GM19043 (cell line): Measurements from ENCODE around the gene ASMTL.
"Not testable (repeated sequence)": the region's sequence is repeated elsewhere in the genome, so short reads cannot be mapped to it uniquely, and the experiment has no call there.

Experiments used
- ATAC-seq: cut with Tn5 transposase; IDR thresholded peaks from one replicate; pipeline ENCODE4 v1.9.1; 2021; ENCODE audit warnings: low read depth; ENCODE audit not compliant: unreplicated experiment

The ASMTL gene

GRCh38 chrX:1452516-1453394 lies at the start of gene ASMTL:
ASMTL (minus strand) TSS chrX:1452909; CDS start chrX:1452840, 69 bp downstream.
- peak; percentile 74 for ATAC-seq

DNA sequence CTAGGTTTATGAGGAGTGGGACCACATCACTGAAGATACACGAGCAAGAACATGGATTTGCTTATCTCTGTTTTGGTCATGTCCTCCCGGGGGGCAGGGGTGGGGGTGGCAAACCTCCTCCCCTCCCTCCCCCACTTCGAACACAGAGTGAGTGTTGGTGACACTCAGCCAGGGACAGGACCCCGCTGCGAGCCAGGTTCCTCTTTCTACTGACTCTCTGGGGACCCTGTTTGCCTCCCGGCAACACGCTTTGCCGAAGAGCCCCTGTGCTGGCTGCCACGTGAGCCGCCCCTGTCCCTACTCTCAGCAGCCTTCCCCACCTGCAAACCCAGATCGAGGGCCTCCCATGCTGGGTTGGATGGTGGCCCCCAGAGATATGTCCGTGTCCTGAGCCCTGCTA lies 49.5 kb upstream of the ASMTL start:
- peak; percentile 54 for ATAC-seq

- ATAC-seq = peak; percentile 58
These were observed 48.3 kb upstream of the ASMTL start for GRCh38 chrX:1500701-1501624.

DNA sequence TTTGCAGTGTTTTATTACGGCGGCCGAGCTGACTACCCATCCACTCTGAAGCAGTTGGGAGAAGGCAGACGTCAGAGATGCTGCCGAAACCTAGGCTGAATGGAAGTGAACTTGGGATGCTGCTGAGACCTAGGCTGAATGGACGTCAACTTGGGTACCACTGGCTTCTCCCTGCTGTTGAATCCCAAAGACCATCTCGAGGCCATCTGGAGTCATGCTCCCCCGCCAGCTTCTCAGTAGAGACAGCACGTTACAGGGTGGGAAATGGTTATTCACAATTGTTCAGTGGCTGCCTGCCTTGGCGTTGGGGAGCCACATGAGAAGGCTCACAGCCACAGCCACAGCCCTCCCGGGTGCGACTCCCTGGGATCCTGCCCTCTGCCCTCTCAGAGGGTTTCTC lies 43.4 kb upstream of the ASMTL start:
- no peak for ATAC-seq

GRCh38 chrX:1493877-1494510 lies 41.3 kb upstream of the ASMTL start:
- ATAC-seq = peak; percentile 61

DNA sequence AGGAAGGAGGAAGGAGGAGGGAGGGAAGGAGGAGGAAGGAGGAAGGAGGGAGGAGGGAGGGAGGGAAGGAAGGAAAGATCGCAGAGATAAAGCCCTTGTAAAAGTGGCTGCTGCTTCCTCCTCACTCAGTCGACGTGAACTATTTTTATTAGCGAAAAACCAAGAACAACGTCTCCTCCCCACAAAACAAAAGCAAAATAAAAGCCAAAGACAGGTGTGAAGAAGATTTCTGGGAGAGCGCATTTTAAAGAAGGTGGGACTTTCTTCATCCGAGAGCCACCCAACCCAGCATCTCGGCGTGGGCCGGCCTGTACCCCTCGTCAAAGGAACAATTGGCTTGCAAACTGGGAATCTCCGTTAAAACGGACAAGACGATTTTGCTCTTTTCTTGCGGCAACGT lies 40.7 kb upstream of the ASMTL start:
- no peak for ATAC-seq

DNA sequence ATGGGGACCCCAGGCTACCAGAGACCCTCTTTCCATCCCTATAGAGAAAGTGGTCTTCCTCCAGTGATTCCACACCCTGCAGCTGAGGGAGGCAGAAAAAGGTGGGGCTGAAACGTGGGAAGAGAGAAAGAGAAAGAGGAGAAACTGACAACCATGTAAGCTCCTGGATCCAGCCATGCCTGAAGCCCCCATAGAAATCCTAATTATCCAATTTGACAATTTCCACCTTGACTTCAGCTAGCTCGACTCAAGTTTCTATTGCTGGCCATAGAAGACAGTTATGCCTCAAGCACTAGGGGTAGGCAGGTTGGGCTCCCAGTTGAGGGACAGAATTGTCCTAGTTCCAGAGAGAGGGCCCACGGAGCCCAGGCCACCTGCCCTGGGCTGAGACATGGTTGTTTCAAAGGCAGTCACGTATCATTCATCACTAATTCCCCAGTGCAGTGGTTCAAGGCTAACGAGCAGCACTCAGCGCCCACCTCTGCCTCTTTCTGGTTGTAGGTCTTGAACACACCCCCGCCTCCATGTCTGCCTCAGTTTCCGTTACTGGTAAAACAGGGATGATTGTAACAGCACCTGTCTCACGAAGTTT lies 39.8 kb upstream of the ASMTL start:
- no peak for ATAC-seq

- ATAC-seq = peak; percentile 78
These were observed 39.2 kb upstream of the ASMTL start for GRCh38 chrX:1491851-1492349.

GRCh38 chrX:1491248-1491647 lies 38.5 kb upstream of the ASMTL start:
- ATAC-seq = not testable (repeated sequence)

GRCh38 chrX:1490723-1491122 lies 38.0 kb upstream of the ASMTL start:
- ATAC-seq = not testable (repeated sequence)

- not testable (repeated sequence) for ATAC-seq
These were observed 36.6 kb upstream of the ASMTL start for GRCh38 chrX:1489354-1489753.

DNA sequence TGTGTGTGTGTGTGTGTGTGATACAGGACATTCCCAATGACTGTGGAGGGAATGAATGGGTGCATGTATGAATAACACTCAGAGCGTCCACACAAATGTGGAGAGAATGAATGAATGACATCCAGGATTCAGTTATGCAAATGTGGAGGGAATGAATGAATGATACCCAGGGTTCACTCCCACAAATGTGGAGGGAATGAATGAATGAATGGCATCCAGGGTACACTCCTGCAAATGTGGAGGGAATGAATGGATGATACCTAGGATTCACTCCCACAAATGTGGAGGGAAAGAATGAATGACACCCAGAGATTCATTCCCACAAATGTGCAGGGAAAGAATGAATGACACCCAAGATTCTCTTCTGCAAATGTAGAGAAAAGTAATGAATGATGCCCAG lies 36.0 kb upstream of the ASMTL start:
- ATAC-seq = no peak

GRCh38 chrX:1488141-1488540 lies 35.4 kb upstream of the ASMTL start:
- no peak for ATAC-seq

DNA sequence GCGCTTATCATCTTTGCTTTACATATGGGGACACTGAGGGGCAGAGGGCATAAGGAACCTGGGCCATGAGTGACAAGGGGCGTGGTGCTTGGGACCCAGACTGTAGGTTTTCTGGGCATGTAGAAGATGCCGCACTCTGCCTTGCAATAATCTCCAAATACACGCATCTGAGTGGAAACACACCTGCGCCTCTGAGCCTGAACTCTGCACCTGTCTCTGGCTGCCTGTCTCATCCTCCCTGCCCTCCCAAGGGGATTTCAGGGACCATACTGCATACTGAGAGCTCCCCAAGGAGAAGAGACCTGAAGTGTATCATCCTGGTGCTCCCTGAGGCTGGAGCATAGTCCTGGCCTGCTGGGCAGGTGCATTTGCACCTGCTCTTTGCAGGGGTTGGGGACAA lies 34.7 kb upstream of the ASMTL start:
- ATAC-seq = no peak

DNA sequence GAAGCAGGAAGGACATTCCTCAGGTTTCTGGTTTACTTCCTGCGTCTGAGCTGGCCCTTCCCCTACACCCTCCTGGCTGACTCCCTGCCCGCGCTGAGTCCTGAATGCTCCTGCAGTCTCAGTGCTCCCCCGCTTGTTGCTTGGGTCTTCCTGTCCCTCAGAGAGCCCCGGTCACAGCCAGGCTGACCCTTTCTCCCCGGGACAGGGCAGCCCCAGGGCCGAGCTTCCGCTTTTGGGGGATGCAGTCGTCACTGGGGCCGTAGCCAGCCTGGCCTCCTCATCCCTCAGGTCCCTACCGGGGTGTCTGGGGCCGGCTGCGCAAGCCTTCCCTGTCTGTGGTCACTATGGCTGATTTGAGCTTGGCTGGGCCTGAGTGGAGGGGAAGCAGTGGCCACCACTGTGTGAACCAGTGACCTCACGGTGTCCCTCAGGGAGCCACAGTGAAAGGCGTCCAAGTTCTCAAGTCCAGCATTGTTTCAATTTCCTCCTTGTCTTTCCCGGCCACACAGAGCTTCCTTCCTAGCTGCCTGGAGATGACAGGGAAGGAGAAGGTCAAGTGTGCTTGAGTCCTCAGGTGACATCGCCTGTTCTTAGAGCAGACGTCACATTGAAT lies 34.1 kb upstream of the ASMTL start:
- ATAC-seq = no peak

- no peak for ATAC-seq
These were observed 33.5 kb upstream of the ASMTL start for GRCh38 chrX:1486177-1486576.

GRCh38 chrX:1485033-1485432 lies 32.3 kb upstream of the ASMTL start:
- ATAC-seq = no peak

DNA sequence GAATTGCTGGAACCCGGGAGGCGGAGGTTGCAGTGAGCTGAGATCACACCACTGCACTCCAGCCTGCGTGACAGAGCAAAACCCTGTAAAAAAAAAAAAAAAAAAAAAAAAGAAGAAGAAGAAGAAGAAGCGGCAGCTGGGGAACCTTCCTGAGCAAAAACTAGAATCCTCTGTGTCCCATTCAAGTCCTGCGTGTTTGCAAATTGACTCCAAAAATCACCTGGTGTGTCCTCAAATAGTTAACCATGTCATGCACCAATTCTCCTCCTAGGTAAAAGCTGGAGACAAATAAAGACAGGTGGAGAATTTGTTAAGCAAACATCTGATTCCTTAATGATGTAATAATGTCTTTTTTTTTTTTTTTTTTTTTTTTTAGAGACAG lies 31.9 kb upstream of the ASMTL start:
- ATAC-seq = no peak

DNA sequence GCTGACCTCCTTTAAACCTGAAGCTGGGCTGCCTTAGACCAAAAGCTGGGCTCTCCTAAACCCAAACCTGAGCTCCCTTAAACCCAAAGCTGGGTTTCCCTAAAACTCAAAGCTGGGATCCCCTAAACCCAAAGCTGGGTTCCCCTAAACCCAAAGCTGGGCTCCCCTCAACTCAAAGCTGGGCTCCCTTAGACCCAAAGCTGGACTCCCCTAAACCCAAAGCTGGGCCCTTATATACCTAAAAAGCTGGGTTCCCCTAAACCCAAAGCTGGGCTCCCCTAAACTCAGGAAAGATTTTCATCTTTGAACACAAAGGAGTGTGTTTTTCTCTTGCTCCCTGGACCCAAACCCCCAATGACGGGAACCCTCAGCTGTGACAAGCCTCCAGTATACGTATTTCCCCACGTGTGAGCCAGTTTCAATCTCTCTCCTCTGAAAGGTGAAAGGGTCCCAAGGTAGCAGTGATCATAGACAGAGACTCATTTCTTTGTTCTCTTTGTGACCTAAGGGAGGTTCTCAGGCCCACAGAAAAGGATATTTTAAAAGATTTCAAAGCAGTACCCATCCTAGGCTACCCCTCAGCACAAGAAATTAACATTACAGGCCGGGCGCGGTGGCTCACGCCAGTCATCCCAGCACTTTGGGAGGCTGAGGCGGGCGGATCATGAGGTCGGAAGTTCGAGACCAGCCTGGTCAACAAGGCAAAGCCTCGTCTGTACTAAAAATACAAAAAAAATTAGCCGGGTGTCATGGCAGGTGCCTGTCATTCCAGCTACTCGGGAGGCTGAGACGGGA lies 31.3 kb upstream of the ASMTL start:
- peak; percentile 47 for ATAC-seq
